ENCODE results near the gene GRAP2.
"Not testable (repeated sequence)": the region's sequence is repeated elsewhere in the genome, so short reads cannot be mapped to it uniquely, and the experiment has no call there.

Gene GRAP2

GRCh38 chr22:39871008-39871798 is 29.7 kb upstream of the GRAP2 start:
- Histone ChIP-seq H3K9ac (ENCODE audit: low read depth, low read length, poor library complexity, severe bottlenecking) (no peak overlapping the region), H3K79me2 (ENCODE audit: insufficient read depth, low read length) (no peaks in the 10 kb centered on the region), H3K9me2 (replicated peaks; ENCODE audit: low read depth, low read length) (no peaks in the 10 kb centered on the region), H3K9me3 (ENCODE audit: insufficient read depth, low read depth, low read length) (no peaks in the 10 kb centered on the region), H3K4me2 (ENCODE audit: low read depth, low read length, poor library complexity, severe bottlenecking) (no peak overlapping the region), H3K4me3 (ENCODE audit: low read length, poor library complexity, severe bottlenecking) (no peak overlapping the region), H4K20me1 (ENCODE audit: insufficient read depth, low read length, poor library complexity, severe bottlenecking) (no peaks in the 10 kb centered on the region), H3K27me3 (ENCODE audit: insufficient read depth, low read length, poor library complexity, severe bottlenecking) (no peaks in the 10 kb centered on the region), H3K4me1 (ENCODE audit: insufficient read depth, low read length, poor library complexity, severe bottlenecking) (peaks cover 18% of the 10 kb centered on the region), H3F3A (ENCODE audit: low read depth) (peaks cover 4% of the 10 kb centered on the region; the same call in 1 of the 2 replicates), H2AFZ (ENCODE audit: low read length) (no peak overlapping the region), H3K36me3 (ENCODE audit: insufficient read depth, low read length) (no peaks in the 10 kb centered on the region)
- TF ChIP-seq EZH2phosphoT487 (IDR thresholded peaks at IDR 0.05; ENCODE audit: borderline replicate concordance) = no peak
- TF ChIP-seq CTCF (conservative IDR thresholded peaks at IDR 0.05; ENCODE audit: low read length) = no peak

- no peak overlapping the region for H3K4me2 ChIP-seq (ENCODE audit: low read depth, low read length, poor library complexity, severe bottlenecking)
- no peak overlapping the region for H3K4me3 ChIP-seq (ENCODE audit: low read length, poor library complexity, severe bottlenecking)
These were observed 28.3 kb upstream of the GRAP2 start for GRCh38 chr22:39872548-39872947.

GRCh38 chr22:39873965-39874364 is 26.9 kb upstream of the GRAP2 start:
- H3K4me2 ChIP-seq (ENCODE audit: low read depth, low read length, poor library complexity, severe bottlenecking) = no peak overlapping the region

More at GRCh38 chr22:39872548-39872947, 28.3 kb upstream of the GRAP2 start:
- H3K79me2 ChIP-seq (ENCODE audit: insufficient read depth, low read length) = no peaks in the 10 kb centered on the region
- no peak overlapping the region for H3K9ac ChIP-seq (ENCODE audit: low read depth, low read length, poor library complexity, severe bottlenecking)
- H3F3A ChIP-seq (ENCODE audit: low read depth) = peaks cover 4% of the 10 kb centered on the region; the same call in 1 of the 2 replicates
- TF ChIP-seq CTCF (conservative IDR thresholded peaks at IDR 0.05; ENCODE audit: low read length) = no peak
- no peak for TF ChIP-seq EZH2phosphoT487 (IDR thresholded peaks at IDR 0.05; ENCODE audit: borderline replicate concordance)
- no peaks in the 10 kb centered on the region for H3K27me3 ChIP-seq (ENCODE audit: insufficient read depth, low read length, poor library complexity, severe bottlenecking)
- no peaks in the 10 kb centered on the region for H3K36me3 ChIP-seq (ENCODE audit: insufficient read depth, low read length)
- no peaks in the 10 kb centered on the region for H4K20me1 ChIP-seq (ENCODE audit: insufficient read depth, low read length, poor library complexity, severe bottlenecking)
- no peak overlapping the region for H2AFZ ChIP-seq (ENCODE audit: low read length)
- H3K9me2 ChIP-seq (replicated peaks; ENCODE audit: low read depth, low read length) = no peaks in the 10 kb centered on the region
- H3K9me3 ChIP-seq (ENCODE audit: insufficient read depth, low read depth, low read length) = no peaks in the 10 kb centered on the region
- H3K4me1 ChIP-seq (ENCODE audit: insufficient read depth, low read length, poor library complexity, severe bottlenecking) = peaks cover 14% of the 10 kb centered on the region

GRCh38 chr22:39875176-39875885 is 25.6 kb upstream of the GRAP2 start:
- H3K9me2 ChIP-seq (replicated peaks; ENCODE audit: low read depth, low read length); H3K4me2 ChIP-seq (ENCODE audit: low read depth, low read length, poor library complexity, severe bottlenecking); H3K79me2 ChIP-seq (ENCODE audit: insufficient read depth, low read length); H3K27me3 ChIP-seq (ENCODE audit: insufficient read depth, low read length, poor library complexity, severe bottlenecking); H2AFZ ChIP-seq (ENCODE audit: low read length); H3K4me3 ChIP-seq (ENCODE audit: low read length, poor library complexity, severe bottlenecking); H3F3A ChIP-seq (ENCODE audit: low read depth); H3K9me3 ChIP-seq (ENCODE audit: insufficient read depth, low read depth, low read length); H3K4me1 ChIP-seq (ENCODE audit: insufficient read depth, low read length, poor library complexity, severe bottlenecking); H3K36me3 ChIP-seq (ENCODE audit: insufficient read depth, low read length); H4K20me1 ChIP-seq (ENCODE audit: insufficient read depth, low read length, poor library complexity, severe bottlenecking); H3K9ac ChIP-seq (ENCODE audit: low read depth, low read length, poor library complexity, severe bottlenecking): not testable (repeated sequence)

More at GRCh38 chr22:39873965-39874364, 26.9 kb upstream of the GRAP2 start:
- no peak overlapping the region for H3K4me3 ChIP-seq (ENCODE audit: low read length, poor library complexity, severe bottlenecking)
- H3K4me1 ChIP-seq (ENCODE audit: insufficient read depth, low read length, poor library complexity, severe bottlenecking) = peaks cover under 1% of the 10 kb centered on the region
- no peaks in the 10 kb centered on the region for H3K9me3 ChIP-seq (ENCODE audit: insufficient read depth, low read depth, low read length)
- no peaks in the 10 kb centered on the region for H3F3A ChIP-seq (ENCODE audit: low read depth)
- no peaks in the 10 kb centered on the region for H4K20me1 ChIP-seq (ENCODE audit: insufficient read depth, low read length, poor library complexity, severe bottlenecking)
- TF ChIP-seq CTCF (conservative IDR thresholded peaks at IDR 0.05; ENCODE audit: low read length) = no peak
- no peak for TF ChIP-seq EZH2phosphoT487 (IDR thresholded peaks at IDR 0.05; ENCODE audit: borderline replicate concordance)
- no peak overlapping the region for H2AFZ ChIP-seq (ENCODE audit: low read length)
- H3K9ac ChIP-seq (ENCODE audit: low read depth, low read length, poor library complexity, severe bottlenecking) = no peak overlapping the region
- H3K27me3 ChIP-seq (ENCODE audit: insufficient read depth, low read length, poor library complexity, severe bottlenecking) = no peaks in the 10 kb centered on the region
- H3K9me2 ChIP-seq (replicated peaks; ENCODE audit: low read depth, low read length) = no peaks in the 10 kb centered on the region
- no peaks in the 10 kb centered on the region for H3K36me3 ChIP-seq (ENCODE audit: insufficient read depth, low read length)
- no peaks in the 10 kb centered on the region for H3K79me2 ChIP-seq (ENCODE audit: insufficient read depth, low read length)

All from Loucy (cell line).